ES-I3 (cell line): ENCODE data around the gene DTX3.

Experiments used
- H3K36me3 ChIP-seq: 2 replicates; pipeline ENCODE4 v1.6.1; 2013; ENCODE audit warnings: mild to moderate bottlenecking, low read length, control low read depth, moderate library complexity; ENCODE audit not compliant: insufficient read depth
- H3K4me1 ChIP-seq: 2 replicates; pipeline ENCODE4 v1.6.1; 2013; ENCODE audit warnings: mild to moderate bottlenecking, control low read depth, low read length; ENCODE audit not compliant: insufficient read depth
- H3K9ac ChIP-seq: 2 replicates; pipeline ENCODE4 v1.6.1; 2013; ENCODE audit warnings: low read depth, mild to moderate bottlenecking, low read length, moderate library complexity
- H3K9me3 ChIP-seq: 2 replicates; pipeline ENCODE4 v1.6.1; 2013; ENCODE audit warnings: mild to moderate bottlenecking, low read length, moderate library complexity; ENCODE audit not compliant: control insufficient read depth, insufficient read depth

DTX3 gene

DNA sequence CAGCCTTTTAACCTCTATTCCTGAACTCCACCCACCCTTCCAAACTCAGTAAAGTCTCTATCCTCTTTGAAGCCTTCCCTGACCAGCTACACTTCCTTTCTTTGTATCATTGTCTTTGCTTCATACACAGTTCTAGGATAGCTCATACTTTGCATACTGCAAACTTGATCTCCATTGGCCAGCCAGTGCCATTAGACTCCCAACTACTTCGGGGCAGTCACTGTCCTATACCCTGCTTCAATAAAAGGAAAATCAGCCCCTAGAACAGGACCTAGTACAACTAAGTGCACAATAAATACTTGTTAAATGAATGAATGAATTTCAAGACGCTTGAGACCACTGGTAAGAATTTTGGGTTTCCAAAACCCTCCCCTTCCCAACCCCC is 14.2 kb upstream of the DTX3 start:
- Histone ChIP-seq H3K9me3 (no peaks in the 10 kb centered on the region), H3K36me3 (peaks cover 4% of the 10 kb centered on the region; the same call in 1 of the 2 replicates), H3K4me1 (0 out of 2 replicates have a peak, but pooled peaks cover 3% of the 10 kb centered on the region), H3K9ac (peak overlapping the region; percentile 71)

- H3K9ac ChIP-seq: peak within 1 kb of the TSS; percentile 71
- no peaks in the 10 kb centered on the region for H3K9me3 ChIP-seq
- H3K4me1 ChIP-seq: 0 out of 2 replicates have a peak, but pooled peaks cover 3% of the 10 kb centered on the region
- H3K36me3 ChIP-seq: peaks cover 4% of the 10 kb centered on the region; the same call in 1 of the 2 replicates
These were observed 13.5 kb upstream of the DTX3 start, which contains the start of gene PIP4K2C for GRCh38 chr12:57590864-57591781. TSS of gene PIP4K2C (plus strand) at chr12:57591192. CDS start at chr12:57591290, 98 bp downstream.

- Histone ChIP-seq H3K36me3 (peaks cover 4% of the 10 kb centered on the region; the same call in 1 of the 2 replicates), H3K9me3 (no peaks in the 10 kb centered on the region), H3K4me1 (0 out of 2 replicates have a peak, but pooled peaks cover 3% of the 10 kb centered on the region), H3K9ac (peak overlapping the region; percentile 71)
These were observed 12.8 kb upstream of the DTX3 start for GRCh38 chr12:57591782-57592325.

- Histone ChIP-seq H3K9me3 (no peaks in the 10 kb centered on the region), H3K4me1 (0 out of 2 replicates have a peak, but pooled peaks cover 3% of the 10 kb centered on the region), H3K36me3 (peaks cover 4% of the 10 kb centered on the region; the same call in 1 of the 2 replicates), H3K9ac (no peak overlapping the region)
These were observed 12.0 kb upstream of the DTX3 start for GRCh38 chr12:57592551-57593165.

GRCh38 chr12:57593187-57593586 is 11.4 kb upstream of the DTX3 start:
- Histone ChIP-seq H3K9me3 (no peaks in the 10 kb centered on the region), H3K36me3 (peaks cover 4% of the 10 kb centered on the region; the same call in 1 of the 2 replicates), H3K4me1 (0 out of 2 replicates have a peak, but pooled peaks cover 3% of the 10 kb centered on the region), H3K9ac (no peak overlapping the region)

DNA sequence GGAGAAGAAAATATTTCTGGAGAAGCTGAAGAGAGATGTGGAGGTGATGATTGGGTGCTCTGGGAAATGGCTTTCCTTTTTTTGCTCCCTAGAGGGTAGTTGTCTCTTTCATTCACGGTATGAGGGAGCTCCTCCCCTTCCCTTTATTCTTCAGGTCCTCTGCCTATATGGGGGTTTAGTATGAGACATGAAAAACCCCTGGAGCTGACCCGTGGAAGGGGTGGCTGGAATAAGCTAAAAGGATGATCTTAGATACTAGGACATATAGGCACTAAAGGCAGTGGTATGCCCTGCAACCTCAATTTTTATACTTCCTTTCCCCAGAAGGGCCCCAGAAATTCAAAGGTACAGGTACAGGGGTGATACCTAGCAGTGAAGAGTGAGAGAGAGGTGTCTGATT is 4.2 kb upstream of the DTX3 start:
- Histone ChIP-seq H3K9me3 (no peaks in the 10 kb centered on the region), H3K36me3 (peaks cover 6% of the 10 kb centered on the region; the same call in 1 of the 2 replicates), H3K9ac (no peak overlapping the region), H3K4me1 (0 out of 2 replicates have a peak, but pooled peaks cover 4% of the 10 kb centered on the region)

DNA sequence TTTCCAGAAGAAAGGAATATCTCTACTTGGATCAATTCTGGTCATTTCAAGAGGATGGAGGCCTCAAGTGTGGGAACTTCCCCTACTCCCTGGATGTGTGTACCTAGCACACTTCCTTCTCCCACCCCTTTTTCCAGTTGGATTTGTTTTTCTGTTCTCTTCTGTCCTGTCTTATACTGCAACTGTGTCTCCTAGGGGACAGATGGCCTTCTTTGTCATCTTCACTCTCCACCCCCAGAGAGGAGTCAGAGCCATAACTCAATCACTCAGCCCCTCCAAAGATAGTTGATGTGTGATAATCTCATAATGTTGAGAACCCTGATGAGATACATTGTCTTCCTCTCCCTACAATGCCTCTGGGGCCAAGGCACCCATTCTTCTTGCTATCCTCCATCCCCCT is 2.1 kb upstream of the DTX3 start:
- 0 out of 2 replicates have a peak, but pooled peaks cover 4% of the 10 kb centered on the region for H3K4me1 ChIP-seq
- H3K9me3 ChIP-seq: no peaks in the 10 kb centered on the region
- H3K36me3 ChIP-seq: peaks cover 6% of the 10 kb centered on the region; the same call in 1 of the 2 replicates
- no peak overlapping the region for H3K9ac ChIP-seq

GRCh38 chr12:57603324-57603723 is 1.3 kb upstream of the DTX3 start:
- Histone ChIP-seq H3K9me3 (no peaks in the 10 kb centered on the region), H3K36me3 (peaks cover 6% of the 10 kb centered on the region; the same call in 1 of the 2 replicates), H3K9ac (peak overlapping the region; percentile 76; the same call in 1 of the 2 replicates), H3K4me1 (0 out of 2 replicates have a peak, but pooled peaks cover 4% of the 10 kb centered on the region)

DNA sequence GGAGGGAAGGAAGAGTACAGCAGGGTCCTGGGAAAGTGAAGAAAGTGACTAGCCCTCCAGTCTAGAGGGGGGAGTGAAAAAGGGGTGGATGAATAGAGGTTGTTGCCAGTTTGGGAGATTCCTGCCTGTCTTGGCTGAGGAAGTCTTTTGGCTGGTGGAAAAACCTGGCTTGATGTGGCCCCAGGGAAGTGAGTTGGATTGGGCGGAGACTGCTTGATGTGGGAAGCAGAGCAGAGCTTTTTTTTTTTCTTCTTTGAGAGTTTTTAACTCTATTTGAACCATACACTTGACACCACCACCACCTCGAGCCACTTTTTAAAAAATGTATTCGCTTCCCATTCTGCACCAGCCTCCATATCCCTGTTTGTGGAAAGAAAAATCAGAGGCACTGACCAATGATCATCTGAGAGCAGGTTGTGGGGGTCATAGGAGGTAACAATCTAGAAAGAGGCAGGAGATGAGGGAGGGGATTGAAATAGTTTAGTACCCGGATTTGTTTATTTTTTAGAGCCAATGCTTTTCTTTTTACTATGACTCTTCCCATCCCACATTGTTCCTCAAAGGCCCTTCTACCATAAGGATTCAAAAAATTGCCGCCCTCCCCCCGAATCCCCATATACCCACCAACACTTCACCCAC is 690 bp upstream of the DTX3 start:
- H3K4me1 ChIP-seq: 0 out of 2 replicates have a peak, but pooled peaks cover 7% of the 10 kb centered on the region
- peak overlapping the region; percentile 76 for H3K9ac ChIP-seq
- peaks cover 6% of the 10 kb centered on the region; the same call in 1 of the 2 replicates for H3K36me3 ChIP-seq
- no peaks in the 10 kb centered on the region for H3K9me3 ChIP-seq

GRCh38 chr12:57604992-57605810 is 577 bp downstream of the DTX3 start:
- peaks cover 6% of the 10 kb centered on the region; the same call in 1 of the 2 replicates for H3K36me3 ChIP-seq
- peak overlapping the region; percentile 63 for H3K9ac ChIP-seq

DNA sequence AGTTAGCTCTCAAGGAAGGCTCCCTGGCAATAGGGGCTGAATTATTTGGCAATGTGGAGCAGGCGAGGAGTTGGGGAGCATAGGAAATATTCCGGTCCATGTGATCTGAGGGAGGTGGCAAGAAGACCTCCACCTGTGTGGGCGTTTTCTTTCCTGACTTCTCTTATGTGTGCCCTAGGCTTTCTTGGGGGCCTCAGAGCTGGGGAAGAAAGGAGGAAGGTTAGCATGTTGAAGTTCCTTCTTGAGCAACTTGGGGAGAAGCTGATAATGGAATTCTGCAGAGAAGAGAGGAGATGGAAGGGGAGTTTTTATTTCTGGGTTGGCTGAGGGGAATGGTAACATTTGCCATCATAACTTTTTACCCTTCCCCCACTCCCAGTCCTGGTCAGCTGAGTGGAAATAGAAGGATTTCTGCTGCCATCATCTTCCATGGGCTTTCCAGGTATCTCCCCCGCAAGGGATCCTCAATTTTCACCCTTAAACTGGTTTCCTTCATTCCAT is 1.2 kb downstream of the DTX3 start:
- Histone ChIP-seq H3K36me3 (peaks cover 6% of the 10 kb centered on the region; the same call in 1 of the 2 replicates), H3K4me1 (0 out of 2 replicates have a peak, but pooled peaks cover 9% of the 10 kb centered on the region), H3K9ac (no peak overlapping the region), H3K9me3 (no peaks in the 10 kb centered on the region)

More at GRCh38 chr12:57604992-57605810, 577 bp downstream of the DTX3 start:
- Histone ChIP-seq H3K9me3 (no peaks in the 10 kb centered on the region), H3K4me1 (0 out of 2 replicates have a peak, but pooled peaks cover 9% of the 10 kb centered on the region)

DNA sequence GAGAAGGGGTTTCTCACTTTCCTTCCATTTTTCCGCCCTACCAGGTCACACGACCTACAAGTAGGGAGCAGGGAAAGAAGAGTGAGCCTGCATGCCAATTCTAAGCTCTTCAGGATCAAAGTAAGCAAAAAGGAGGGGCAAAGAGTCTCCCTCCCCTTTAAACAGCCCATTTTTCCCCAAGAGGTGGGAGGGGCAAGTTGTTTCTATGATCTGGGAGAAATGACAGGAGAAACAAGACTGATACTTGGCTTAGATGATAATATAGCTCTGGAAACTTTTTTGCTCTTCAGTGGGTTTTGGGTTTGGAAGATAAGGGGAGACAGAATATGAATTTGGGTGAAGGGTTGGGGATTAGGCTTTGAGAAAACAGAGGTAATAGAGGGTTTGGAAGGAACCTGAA is 1.8 kb downstream of the DTX3 start:
- Histone ChIP-seq H3K9me3 (no peaks in the 10 kb centered on the region), H3K9ac (no peak overlapping the region), H3K4me1 (0 out of 2 replicates have a peak, but pooled peaks cover 9% of the 10 kb centered on the region), H3K36me3 (peaks cover 6% of the 10 kb centered on the region; the same call in 1 of the 2 replicates)

- H3K9ac ChIP-seq: no peak overlapping the region
- peaks cover 4% of the 10 kb centered on the region; the same call in 1 of the 2 replicates for H3K36me3 ChIP-seq
- H3K9me3 ChIP-seq: no peaks in the 10 kb centered on the region
- H3K4me1 ChIP-seq: 0 out of 2 replicates have a peak, but pooled peaks cover 9% of the 10 kb centered on the region
These were observed 2.2 kb downstream of the DTX3 start for GRCh38 chr12:57606821-57607220.
